ENCODE data around the gene C17orf78.
A peak's percentile ranks its signal among the peaks of the same experiment; 100 is the strongest.

The C17orf78 gene

DNA sequence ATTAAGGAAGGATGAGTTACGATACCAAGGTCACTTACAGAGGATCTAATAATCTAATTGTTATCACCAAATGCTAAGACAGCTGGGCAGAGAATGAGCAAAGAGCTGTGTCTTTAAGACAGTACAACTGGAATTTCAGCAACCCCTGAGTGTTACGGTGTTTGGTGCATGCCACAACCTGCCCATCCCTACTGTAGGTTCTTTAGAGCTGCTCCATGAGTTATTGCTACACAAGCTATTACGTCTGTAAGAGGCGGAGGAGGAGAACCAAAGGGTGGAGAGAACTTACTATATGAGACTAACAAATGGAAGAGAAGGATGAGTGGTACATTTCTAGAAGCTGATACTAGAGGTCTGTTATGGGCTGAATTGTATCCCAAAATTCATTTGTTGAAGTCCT is 14.2 kb upstream of the C17orf78 start:
- peaks cover 16% of the 10 kb centered on the region for H3K4me1 Mint-ChIP-seq
- ATAC-seq (ENCODE audit: low read depth), result no peak
- H3K36me3 Mint-ChIP-seq, result no peaks in the 10 kb centered on the region
- no peak for DNase-seq (ENCODE audit: low spot score in 2 of 2)
- no peaks in the 10 kb centered on the region for H3K27me3 Mint-ChIP-seq
- no peak overlapping the region for H3K4me3 Mint-ChIP-seq
- H3K27ac Mint-ChIP-seq, result no peak overlapping the region
- no peaks in the 10 kb centered on the region for H3K9me3 Mint-ChIP-seq

DNA sequence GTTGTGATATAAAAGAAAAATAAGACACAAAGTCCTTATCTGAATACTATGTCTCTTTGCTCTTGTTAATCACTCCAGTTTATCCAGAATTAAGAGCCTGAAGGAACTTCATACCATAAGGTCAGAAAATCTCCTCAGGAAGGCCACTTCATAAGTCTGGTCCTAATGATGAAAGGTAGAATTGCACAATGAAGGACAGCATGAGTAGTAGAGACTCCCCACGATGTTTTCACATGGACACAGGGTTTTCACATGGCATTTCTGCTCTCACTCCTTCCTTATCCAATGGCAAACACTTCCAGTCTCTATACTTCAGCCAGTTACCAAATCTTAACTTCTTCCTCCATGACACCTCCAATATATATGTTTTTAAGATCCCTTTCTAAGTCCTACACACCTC is 10.2 kb upstream of the C17orf78 start:
- no peak overlapping the region for H3K27ac Mint-ChIP-seq
- no peaks in the 10 kb centered on the region for H3K27me3 Mint-ChIP-seq
- H3K4me1 Mint-ChIP-seq, result no peaks in the 10 kb centered on the region
- H3K36me3 Mint-ChIP-seq, result no peaks in the 10 kb centered on the region
- DNase-seq (ENCODE audit: low spot score in 2 of 2), result no peak
- H3K9me3 Mint-ChIP-seq, result no peaks in the 10 kb centered on the region
- H3K4me3 Mint-ChIP-seq, result no peak overlapping the region
- no peak for ATAC-seq (ENCODE audit: low read depth)

DNA sequence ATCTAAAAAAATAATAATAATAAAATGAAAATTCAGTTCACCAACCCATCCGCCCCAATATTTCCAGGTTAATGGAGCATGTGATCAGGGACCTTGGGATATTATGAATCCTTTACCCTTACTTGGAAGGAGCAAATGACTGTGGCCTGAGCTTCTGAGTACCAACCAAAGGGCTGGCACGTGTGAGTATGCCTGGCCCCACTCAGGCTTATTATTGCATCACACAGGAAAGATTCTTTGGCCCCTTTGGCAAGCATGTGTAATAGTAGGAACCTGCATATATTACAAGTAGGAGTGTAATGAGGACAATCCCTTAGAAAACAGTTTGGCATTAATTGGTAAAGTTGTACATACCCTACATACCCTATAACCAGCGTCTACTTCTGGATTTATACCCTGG is 7.2 kb upstream of the C17orf78 start:
- peaks cover 3% of the 10 kb centered on the region for H3K4me1 Mint-ChIP-seq
- ATAC-seq (ENCODE audit: low read depth) (no peak), DNase-seq (ENCODE audit: low spot score in 2 of 2) (no peak)
- no peaks in the 10 kb centered on the region for H3K36me3 Mint-ChIP-seq
- no peaks in the 10 kb centered on the region for H3K27me3 Mint-ChIP-seq
- H3K27ac Mint-ChIP-seq, result no peak overlapping the region
- H3K9me3 Mint-ChIP-seq, result no peaks in the 10 kb centered on the region
- H3K4me3 Mint-ChIP-seq, result no peak overlapping the region

DNA sequence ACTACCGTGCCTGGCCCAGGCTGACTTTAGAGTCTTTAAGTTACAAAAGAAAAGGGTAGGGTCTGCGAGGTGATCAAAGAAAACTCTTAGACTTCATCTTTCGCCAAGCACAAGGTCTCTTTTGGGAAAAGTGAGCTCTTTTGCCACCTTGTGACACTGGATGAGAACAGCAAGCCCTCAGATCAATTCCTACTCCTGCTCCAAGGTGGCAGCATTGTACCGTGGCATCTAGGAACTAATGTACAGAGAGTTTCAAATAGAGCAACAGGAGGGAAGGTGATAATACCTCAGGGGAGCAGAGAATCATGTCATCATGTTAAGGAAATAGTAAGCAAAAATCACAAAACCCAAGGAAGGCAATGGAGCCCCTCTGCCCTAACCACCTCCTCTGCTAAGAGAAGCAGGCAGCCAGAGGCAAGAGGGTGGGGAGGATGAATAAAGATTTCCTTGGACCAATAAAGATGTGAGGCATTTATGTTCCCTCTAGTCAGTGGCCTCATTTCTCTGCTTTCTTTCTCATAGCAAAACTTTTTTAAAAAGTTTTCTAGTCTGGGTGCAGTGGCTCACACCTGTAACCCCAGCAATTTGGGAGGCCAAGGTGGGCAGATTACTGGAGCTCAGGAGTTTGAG is 2.1 kb upstream of the C17orf78 start:
- no peak overlapping the region for H3K27ac Mint-ChIP-seq
- H3K4me3 Mint-ChIP-seq, result no peak overlapping the region
- peak; percentile 34 to 53 for DNase-seq (ENCODE audit: low spot score in 2 of 2)
- H3K36me3 Mint-ChIP-seq, result no peaks in the 10 kb centered on the region
- H3K9me3 Mint-ChIP-seq, result no peaks in the 10 kb centered on the region
- peak; percentile 92 for ATAC-seq (ENCODE audit: low read depth)
- H3K4me1 Mint-ChIP-seq, result peaks cover 4% of the 10 kb centered on the region
- H3K27me3 Mint-ChIP-seq, result no peaks in the 10 kb centered on the region

DNA sequence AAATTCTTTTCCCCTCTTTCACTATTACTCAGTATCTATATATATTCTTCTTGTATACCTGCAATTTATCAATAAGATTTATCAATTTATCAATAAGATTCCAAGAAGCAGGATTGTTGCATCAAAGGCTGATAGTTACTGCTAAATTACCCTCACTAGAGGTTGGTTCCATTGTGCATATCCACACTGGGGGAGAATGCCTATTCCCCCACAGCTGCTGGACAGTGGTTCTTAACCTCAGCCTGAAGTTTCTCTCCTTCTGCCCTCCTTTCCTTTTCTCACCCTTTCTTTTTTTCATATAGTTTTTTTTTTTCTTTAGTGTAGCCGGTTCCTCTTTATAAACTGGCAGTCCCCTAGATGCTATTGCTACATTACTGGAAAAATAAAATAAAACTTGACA is 6.3 kb downstream of the C17orf78 start:
- Mint-ChIP-seq H3K27me3 (no peaks in the 10 kb centered on the region), H3K4me1 (no peaks in the 10 kb centered on the region), H3K27ac (no peak overlapping the region), H3K36me3 (no peaks in the 10 kb centered on the region), H3K9me3 (no peaks in the 10 kb centered on the region), H3K4me3 (no peak overlapping the region)
- ATAC-seq (ENCODE audit: low read depth) (no peak), DNase-seq (ENCODE audit: low spot score in 2 of 2) (no peak)

DNA sequence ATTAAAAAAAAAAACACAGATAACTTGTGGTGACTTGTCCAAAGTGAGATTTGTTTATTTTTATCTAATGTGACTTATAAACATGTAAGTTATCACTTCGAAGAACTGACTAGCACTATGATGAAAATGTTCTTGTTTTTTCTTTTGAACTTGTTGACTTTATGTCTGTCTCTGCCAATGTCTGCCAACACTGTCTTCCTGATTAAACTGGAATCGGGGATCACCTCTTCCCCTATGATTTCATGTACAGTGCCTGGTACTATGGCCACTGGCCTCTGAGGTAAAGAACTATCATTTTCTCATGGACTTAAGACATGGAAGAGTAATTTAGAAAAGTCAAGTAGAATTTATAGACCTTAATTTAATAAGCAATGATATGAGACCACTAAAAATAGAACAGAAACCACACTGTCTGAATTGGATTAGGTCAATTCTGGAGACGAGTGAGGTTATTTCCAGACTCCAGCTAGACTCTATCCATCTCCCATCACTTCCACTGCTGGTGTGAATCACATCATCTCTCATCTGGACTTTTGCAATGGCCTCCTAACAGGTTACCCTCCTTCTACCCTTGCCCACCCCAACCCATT is 8.9 kb downstream of the C17orf78 start:
- Mint-ChIP-seq H3K27ac (no peak overlapping the region), H3K27me3 (no peaks in the 10 kb centered on the region), H3K36me3 (no peaks in the 10 kb centered on the region), H3K4me3 (no peak overlapping the region), H3K9me3 (no peaks in the 10 kb centered on the region), H3K4me1 (no peaks in the 10 kb centered on the region)
- DNase-seq (ENCODE audit: low spot score in 2 of 2), result no peak
- no peak for ATAC-seq (ENCODE audit: low read depth)

DNA sequence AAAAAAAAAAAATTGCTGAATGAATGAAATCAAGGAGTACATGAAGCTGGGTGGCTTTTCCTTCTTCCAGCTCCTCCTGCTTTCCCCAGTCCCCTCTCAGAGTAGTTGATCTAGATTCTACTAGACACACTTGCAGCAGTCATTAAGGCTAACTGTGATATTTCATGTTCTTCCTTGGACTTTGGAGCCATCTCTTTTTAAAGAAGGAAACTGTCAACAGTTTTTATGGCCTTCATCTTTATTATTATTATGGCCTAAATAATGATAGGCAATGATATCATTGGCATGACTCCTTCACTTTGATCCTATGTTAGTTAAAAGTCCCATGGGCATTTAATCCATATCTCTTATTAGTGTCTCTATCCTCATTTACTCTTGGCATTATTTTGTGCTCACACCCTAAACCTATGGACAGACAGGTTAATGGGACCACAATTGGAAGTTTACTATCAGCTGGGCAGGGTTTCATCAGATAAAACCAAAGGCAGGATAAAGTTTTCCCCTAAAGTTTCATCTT is 9.7 kb downstream of the C17orf78 start:
- H3K4me3 Mint-ChIP-seq, result no peak overlapping the region
- DNase-seq (ENCODE audit: low spot score in 2 of 2) (no peak), ATAC-seq (ENCODE audit: low read depth) (no peak)
- no peak overlapping the region for H3K27ac Mint-ChIP-seq
- H3K36me3 Mint-ChIP-seq, result no peaks in the 10 kb centered on the region
- no peaks in the 10 kb centered on the region for H3K9me3 Mint-ChIP-seq
- H3K4me1 Mint-ChIP-seq, result no peaks in the 10 kb centered on the region
- no peaks in the 10 kb centered on the region for H3K27me3 Mint-ChIP-seq

DNA sequence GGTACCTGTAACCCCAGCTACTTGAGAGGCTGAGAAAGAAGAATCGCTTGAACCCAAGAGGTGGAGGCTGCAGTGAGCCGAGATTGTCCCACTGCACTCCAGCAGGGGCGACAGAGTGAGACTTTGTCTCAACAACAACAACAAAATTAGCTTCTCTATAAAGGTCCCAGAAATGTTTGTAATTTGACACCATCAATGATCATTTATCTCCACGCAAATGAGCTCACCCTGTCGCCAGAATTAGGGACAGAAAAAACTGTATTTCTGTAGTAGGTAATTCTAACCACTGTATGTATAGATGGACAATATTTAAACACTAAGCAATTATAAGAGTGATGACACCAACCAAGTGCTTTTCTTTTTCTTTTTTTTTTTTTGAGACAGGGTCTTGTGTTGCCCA is 10.7 kb downstream of the C17orf78 start:
- DNase-seq (ENCODE audit: low spot score in 2 of 2) (no peak), ATAC-seq (ENCODE audit: low read depth) (no peak)
- H3K4me1 Mint-ChIP-seq, result peaks cover under 1% of the 10 kb centered on the region
- no peaks in the 10 kb centered on the region for H3K36me3 Mint-ChIP-seq
- no peak overlapping the region for H3K4me3 Mint-ChIP-seq
- H3K27me3 Mint-ChIP-seq, result no peaks in the 10 kb centered on the region
- no peaks in the 10 kb centered on the region for H3K9me3 Mint-ChIP-seq
- no peak overlapping the region for H3K27ac Mint-ChIP-seq

DNA sequence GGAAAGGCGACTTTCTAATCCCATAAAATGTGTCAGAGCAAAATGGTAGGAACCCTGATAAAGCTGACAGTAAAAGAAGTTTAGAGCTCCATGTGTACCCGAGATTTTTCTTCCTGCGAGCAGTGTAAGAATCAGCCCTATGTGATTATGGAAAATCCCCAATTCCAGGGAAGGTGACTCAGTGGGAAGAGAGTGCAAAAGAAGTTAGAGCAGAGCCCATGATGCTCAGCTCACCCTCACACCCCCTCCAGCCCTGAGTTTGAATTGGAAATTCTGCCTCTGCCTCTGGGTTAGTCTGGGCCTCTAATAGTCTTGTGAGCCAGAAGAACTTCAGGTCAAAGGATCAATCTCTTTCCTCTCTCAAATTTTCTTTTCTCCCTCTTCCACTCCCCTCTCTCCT is 12.5 kb downstream of the C17orf78 start:
- ATAC-seq (ENCODE audit: low read depth) (no peak), DNase-seq (ENCODE audit: low spot score in 2 of 2) (no peak)
- Mint-ChIP-seq H3K4me1 (peaks cover 10% of the 10 kb centered on the region), H3K27me3 (no peaks in the 10 kb centered on the region), H3K9me3 (no peaks in the 10 kb centered on the region), H3K36me3 (no peaks in the 10 kb centered on the region), H3K4me3 (no peak overlapping the region), H3K27ac (no peak overlapping the region)

DNA sequence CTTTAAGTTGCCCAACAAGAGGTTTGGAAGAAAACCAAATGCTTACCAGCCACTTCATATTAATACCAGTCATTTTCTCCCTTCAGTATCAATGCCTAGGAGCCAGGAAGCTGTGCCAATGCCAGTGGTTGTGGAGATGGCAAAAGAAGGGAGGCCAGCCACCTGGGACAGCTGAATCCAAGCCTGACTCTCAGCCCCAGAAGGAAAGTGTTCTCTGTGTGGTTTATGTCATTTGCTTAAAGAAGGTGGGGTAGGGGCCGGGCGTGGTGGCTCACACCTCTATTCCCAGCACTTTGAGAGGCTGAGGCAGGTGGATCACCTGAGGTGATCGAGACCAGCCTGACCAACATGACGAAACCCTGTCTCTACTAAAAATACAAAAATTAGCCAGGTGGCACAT is 13.4 kb downstream of the C17orf78 start:
- no peaks in the 10 kb centered on the region for H3K36me3 Mint-ChIP-seq

DNA sequence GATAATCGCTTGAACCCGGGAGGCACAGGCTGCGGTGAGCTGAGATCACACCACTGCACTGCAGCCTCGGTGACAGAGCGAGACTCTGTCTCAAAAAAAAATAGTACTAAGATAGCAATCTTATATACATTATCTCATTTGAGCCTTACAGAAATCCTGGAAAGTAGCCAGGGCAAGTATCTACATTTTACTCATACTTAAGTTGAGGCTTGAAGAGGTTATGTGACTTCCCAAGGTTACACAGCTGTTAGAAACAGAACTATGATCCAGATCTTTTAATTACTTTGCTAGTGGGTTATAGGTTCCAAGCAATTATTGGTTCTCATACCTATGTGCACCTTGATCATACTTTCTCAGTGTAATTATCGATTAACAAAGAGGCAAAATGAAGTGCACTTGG is 15.4 kb downstream of the C17orf78 start:
- Mint-ChIP-seq H3K27ac (no peak overlapping the region), H3K36me3 (no peaks in the 10 kb centered on the region), H3K4me3 (no peak overlapping the region), H3K27me3 (no peaks in the 10 kb centered on the region), H3K9me3 (no peaks in the 10 kb centered on the region), H3K4me1 (peaks cover 10% of the 10 kb centered on the region)
- ATAC-seq (ENCODE audit: low read depth) (no peak), DNase-seq (ENCODE audit: low spot score in 2 of 2) (no peak)

More for the DNA sequence above, 13.4 kb downstream of the C17orf78 start:
- DNase-seq (ENCODE audit: low spot score in 2 of 2) (no peak), ATAC-seq (ENCODE audit: low read depth) (no peak)
- no peaks in the 10 kb centered on the region for H3K27me3 Mint-ChIP-seq
- no peaks in the 10 kb centered on the region for H3K9me3 Mint-ChIP-seq
- H3K4me3 Mint-ChIP-seq, result no peak overlapping the region
- peaks cover 10% of the 10 kb centered on the region for H3K4me1 Mint-ChIP-seq
- no peak overlapping the region for H3K27ac Mint-ChIP-seq

DNA sequence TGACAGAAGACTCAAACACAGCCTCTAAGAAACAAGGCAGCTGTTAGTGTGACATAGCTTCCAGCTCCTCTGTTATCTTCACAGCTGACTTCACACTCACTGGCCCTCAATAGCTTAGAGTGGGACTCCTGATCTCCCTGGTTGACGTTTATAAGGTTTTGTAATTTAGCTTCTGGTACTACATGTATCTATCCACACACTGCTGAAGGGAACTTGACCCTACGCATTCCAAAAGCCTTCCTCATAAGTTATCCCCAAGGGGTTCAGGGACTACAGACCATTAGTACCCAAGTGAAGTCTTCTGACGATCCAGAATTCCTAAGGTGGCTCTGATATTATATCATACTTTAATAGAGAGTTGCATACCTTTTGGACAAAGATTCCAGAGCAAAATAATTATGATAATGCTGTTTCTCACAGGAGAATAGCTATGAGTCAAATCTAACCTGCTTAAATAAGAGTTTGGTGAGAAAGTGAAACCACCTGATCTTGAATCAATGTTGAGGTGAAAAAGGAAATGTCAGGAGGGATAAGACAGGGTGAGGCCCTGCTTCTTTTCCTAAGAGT is 16.3 kb downstream of the C17orf78 start:
- Mint-ChIP-seq H3K27ac (no peak overlapping the region), H3K36me3 (no peaks in the 10 kb centered on the region), H3K4me1 (peaks cover 10% of the 10 kb centered on the region), H3K27me3 (no peaks in the 10 kb centered on the region), H3K4me3 (no peak overlapping the region), H3K9me3 (no peaks in the 10 kb centered on the region)
- DNase-seq (ENCODE audit: low spot score in 2 of 2), result no peak
- ATAC-seq (ENCODE audit: low read depth), result no peak

DNA sequence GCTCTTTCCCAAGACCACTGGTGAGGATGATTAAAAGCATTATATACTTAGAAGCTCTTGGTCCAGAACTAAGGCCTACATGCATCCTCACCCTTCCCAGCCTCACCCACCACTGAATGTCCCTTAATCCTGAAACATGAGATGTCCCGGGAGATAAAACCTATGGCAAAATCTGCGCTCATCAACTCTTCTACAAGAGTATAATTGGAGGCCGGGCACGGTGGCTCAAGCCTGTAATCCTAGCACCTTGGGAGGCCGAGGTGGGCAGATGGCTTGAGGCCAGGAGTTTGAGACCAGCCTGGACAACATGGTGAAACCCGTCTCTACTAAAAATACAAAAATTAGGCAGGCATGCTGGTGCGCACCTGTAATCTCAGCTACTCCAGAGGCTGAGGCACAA is 17.6 kb downstream of the C17orf78 start:
- H3K27ac Mint-ChIP-seq, result no peak overlapping the region
- no peaks in the 10 kb centered on the region for H3K36me3 Mint-ChIP-seq
- no peak for DNase-seq (ENCODE audit: low spot score in 2 of 2)
- no peaks in the 10 kb centered on the region for H3K27me3 Mint-ChIP-seq
- peaks cover 12% of the 10 kb centered on the region for H3K4me1 Mint-ChIP-seq
- H3K4me3 Mint-ChIP-seq, result no peak overlapping the region
- no peaks in the 10 kb centered on the region for H3K9me3 Mint-ChIP-seq
- ATAC-seq (ENCODE audit: low read depth), result no peak

DNA sequence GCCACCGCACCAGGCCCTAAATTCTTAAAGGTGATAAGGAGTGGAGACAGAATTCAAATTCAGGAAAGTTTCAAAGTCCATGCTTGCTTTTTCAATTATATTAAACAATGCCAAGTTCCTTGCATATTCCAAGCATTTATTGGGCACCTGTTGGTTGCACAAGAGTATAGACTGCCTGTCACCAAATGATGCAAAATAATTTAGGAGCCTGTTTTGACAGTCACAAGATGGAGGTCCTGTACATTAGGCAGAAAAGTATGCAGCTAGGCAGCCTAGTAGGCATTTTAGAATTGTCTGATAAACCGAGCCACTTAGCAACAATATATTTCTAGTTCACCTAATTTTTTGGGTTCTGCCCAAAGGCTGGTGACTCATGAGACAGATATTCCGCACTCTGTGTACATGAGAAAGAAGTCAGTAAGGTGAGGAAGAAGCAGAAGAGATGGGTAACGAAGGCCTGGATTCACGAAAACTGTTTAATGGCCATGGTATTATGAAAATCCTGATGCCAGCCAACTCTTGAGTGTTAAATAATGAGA is 23.5 kb downstream of the C17orf78 start:
- no peak overlapping the region for H3K27ac Mint-ChIP-seq
- peaks cover 9% of the 10 kb centered on the region for H3K4me1 Mint-ChIP-seq
- DNase-seq (ENCODE audit: low spot score in 2 of 2), result no peak
- ATAC-seq (ENCODE audit: low read depth), result no peak
- no peaks in the 10 kb centered on the region for H3K9me3 Mint-ChIP-seq
- H3K27me3 Mint-ChIP-seq, result no peaks in the 10 kb centered on the region
- H3K4me3 Mint-ChIP-seq, result no peak overlapping the region
- no peaks in the 10 kb centered on the region for H3K36me3 Mint-ChIP-seq
